Measurements from ENCODE around the gene NUFIP2.

DNA sequence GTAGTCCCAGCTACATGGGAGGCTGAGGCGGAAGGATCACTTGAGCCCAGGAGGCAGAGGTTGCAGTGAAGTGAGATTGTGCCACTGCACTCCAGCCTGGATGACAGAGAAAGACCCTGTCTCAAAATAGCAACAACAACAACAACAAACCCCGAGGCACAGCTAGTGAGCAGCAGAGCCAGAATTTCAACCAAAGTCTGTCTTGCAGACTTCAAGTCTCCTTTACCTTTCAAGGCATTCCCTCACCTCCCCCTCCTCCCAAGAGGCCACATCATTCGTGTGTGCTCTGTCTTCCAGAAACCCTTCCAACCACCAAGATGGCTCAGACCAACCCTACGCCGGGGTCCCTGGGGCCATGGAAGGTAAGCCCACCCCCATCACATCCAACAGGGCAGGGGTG is 45.1 kb downstream of the NUFIP2 start:
- TF ChIP-seq, protein P1, sequence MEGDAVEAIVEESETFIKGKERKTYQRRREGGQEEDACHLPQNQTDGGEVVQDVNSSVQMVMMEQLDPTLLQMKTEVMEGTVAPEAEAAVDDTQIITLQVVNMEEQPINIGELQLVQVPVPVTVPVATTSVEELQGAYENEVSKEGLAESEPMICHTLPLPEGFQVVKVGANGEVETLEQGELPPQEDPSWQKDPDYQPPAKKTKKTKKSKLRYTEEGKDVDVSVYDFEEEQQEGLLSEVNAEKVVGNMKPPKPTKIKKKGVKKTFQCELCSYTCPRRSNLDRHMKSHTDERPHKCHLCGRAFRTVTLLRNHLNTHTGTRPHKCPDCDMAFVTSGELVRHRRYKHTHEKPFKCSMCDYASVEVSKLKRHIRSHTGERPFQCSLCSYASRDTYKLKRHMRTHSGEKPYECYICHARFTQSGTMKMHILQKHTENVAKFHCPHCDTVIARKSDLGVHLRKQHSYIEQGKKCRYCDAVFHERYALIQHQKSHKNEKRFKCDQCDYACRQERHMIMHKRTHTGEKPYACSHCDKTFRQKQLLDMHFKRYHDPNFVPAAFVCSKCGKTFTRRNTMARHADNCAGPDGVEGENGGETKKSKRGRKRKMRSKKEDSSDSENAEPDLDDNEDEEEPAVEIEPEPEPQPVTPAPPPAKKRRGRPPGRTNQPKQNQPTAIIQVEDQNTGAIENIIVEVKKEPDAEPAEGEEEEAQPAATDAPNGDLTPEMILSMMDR (IDR thresholded peaks at IDR 0.05) = no peak
- no peak for TF ChIP-seq ZFX (IDR thresholded peaks at IDR 0.05; ENCODE audit: borderline replicate concordance)

All from 22Rv1 (cell line).